CD4-positive, alpha-beta T cell treated with Interferon gamma for 1 hour (primary cell): Measurements from ENCODE around the gene RNF224.
"Not testable (repeated sequence)": the region's sequence is repeated elsewhere in the genome, so short reads cannot be mapped to it uniquely, and the experiment has no call there.

Source experiments
- DNase-seq: peaks from one replicate; pipeline ENCODE4 v3.0.0-alpha.2; 2020

The RNF224 gene

DNA sequence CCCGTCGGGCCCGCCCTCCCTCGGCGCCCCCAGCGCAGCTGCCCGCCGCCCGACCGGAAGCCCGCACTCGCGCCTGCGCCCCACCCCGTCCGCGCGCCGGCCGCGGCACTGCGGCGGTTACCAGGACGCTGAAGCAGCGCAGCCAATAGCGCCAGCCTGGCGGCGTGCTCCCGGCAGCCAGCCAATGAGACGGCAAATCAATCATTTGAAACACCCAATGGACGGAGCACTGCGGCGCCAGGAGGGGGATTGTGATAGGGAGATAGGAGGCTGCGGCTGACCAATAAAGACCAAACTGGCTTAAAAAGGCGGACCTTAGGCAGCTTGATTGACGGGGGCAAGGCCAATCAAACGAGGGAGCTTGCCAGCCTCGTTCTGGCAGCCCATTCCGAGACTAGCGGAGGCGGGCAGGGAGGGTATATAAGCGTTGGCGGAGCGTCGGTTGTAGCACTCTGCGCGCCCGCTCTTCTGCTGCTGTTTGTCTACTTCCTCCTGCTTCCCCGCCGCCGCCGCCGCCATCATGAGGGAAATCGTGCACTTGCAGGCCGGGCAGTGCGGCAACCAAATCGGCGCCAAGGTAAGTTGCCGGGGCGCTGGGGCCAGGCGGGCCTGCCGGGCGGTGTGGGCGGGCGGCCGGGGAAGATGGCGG, 13.7 kb downstream of the RNF224 start, which contains the start of gene TUBB4B:
Gene TUBB4B, plus strand, starts transcription at position 447 of the 649 bp plus-strand sequence. Its CDS starts 74 bp downstream, at position 521.
- DNase-seq: peak; percentile 100

DNA sequence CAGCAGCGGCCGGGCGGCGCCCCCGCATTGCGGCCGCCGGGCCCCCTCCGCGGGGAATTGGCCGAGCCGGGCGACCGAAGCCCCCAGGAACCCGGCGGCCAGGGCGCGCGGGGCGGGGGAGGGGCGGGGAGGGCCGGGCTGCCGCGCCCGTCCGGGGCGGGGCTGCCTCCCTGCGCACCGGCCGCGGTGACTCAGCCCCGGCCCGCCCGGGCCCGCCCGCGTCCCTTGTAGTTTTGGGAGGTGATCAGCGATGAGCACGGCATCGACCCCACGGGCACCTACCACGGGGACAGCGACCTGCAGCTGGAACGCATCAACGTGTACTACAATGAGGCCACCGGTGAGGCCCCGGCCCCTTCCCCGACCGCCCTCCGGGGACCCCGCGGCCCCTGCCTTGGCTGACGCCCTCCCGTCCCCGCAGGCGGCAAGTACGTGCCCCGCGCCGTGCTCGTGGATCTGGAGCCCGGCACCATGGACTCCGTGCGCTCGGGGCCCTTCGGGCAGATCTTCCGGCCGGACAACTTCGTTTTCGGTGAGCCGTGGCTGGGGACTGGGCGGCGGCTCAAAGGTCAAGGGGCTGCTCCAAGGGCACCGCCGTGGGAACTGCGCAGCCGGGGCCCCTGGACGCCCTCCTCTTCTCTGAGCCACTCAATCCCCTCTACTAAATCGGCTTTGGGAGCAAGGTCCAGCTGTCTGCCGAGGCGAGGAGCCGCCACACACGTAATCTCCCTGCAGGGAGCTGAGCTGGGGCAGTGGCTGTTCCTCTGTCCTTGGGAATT, 14.4 kb downstream of the RNF224 start:
- peak; percentile 59 for DNase-seq

DNA sequence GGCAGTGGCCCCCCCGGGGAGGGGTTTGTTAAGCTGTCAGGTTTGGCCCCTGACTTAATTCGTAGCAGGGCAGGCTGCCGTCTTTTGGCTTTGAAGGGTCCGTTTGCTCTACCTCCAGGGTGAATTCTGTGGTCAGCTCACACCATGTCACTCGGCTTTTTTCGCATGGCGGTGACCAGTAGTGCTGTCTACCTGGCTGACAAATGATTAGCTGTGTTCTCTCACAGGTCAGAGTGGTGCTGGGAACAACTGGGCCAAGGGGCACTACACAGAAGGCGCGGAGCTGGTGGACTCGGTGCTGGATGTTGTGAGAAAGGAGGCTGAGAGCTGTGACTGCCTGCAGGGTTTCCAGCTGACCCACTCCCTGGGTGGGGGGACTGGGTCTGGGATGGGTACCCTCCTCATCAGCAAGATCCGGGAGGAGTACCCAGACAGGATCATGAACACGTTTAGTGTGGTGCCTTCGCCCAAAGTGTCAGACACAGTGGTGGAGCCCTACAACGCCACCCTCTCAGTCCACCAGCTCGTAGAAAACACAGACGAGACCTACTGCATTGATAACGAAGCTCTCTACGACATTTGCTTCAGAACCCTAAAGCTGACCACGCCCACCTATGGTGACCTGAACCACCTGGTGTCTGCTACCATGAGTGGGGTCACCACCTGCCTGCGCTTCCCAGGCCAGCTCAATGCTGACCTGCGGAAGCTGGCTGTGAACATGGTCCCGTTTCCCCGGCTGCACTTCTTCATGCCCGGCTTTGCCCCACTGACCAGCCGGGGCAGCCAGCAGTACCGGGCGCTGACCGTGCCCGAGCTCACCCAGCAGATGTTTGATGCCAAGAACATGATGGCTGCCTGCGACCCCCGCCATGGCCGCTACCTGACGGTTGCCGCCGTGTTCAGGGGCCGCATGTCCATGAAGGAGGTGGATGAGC, 15.2 kb downstream of the RNF224 start:
- no peak for DNase-seq

DNA sequence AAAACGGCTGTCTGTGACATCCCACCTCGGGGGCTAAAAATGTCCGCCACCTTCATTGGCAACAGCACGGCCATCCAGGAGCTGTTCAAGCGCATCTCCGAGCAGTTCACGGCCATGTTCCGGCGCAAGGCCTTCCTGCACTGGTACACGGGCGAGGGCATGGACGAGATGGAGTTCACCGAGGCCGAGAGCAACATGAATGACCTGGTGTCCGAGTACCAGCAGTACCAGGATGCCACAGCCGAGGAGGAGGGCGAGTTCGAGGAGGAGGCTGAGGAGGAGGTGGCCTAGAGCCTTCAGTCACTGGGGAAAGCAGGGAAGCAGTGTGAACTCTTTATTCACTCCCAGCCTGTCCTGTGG, 15.9 kb downstream of the RNF224 start:
- not testable (repeated sequence) for DNase-seq

DNA sequence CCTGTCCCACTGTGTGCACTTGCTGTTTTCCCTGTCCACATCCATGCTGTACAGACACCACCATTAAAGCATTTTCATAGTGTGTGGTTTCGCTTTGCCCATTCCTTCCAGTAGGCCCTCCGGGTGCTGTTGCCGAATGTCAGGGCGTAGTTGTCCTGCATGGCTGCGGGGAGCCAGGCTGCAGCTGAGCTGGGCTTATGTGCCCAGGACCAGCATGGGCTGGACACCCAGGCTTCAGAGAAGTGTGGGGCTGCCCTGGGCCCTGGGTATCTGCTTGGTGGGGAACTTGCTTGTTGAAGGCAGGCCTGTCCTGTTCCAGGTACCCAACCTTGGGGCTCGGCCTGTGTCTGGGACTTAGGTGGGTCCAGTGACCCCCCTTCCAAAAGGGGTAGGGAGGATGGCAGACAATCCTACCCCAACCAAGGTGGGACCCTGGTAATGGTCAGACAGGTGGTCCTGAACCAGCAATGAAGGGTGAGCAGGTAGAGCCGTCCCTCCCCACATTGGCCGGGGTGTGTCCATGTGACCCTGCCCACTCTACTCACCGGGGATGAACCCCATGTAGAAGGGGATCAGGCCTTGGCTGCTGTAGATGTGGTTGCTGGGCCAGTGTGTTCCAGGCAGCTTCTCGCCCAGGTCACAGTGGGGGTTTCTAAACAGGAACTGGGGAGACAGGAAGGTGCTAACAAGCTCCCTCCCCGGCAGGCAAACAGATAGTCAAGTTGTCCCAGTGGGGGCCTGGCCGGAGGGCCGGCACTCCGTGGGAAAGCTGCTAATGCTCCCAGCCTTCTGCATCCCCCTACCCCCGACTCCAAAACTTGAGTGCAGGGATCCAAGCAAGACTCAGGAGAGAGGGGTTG, 16.6 kb downstream of the RNF224 start:
- DNase-seq: no peak

DNA sequence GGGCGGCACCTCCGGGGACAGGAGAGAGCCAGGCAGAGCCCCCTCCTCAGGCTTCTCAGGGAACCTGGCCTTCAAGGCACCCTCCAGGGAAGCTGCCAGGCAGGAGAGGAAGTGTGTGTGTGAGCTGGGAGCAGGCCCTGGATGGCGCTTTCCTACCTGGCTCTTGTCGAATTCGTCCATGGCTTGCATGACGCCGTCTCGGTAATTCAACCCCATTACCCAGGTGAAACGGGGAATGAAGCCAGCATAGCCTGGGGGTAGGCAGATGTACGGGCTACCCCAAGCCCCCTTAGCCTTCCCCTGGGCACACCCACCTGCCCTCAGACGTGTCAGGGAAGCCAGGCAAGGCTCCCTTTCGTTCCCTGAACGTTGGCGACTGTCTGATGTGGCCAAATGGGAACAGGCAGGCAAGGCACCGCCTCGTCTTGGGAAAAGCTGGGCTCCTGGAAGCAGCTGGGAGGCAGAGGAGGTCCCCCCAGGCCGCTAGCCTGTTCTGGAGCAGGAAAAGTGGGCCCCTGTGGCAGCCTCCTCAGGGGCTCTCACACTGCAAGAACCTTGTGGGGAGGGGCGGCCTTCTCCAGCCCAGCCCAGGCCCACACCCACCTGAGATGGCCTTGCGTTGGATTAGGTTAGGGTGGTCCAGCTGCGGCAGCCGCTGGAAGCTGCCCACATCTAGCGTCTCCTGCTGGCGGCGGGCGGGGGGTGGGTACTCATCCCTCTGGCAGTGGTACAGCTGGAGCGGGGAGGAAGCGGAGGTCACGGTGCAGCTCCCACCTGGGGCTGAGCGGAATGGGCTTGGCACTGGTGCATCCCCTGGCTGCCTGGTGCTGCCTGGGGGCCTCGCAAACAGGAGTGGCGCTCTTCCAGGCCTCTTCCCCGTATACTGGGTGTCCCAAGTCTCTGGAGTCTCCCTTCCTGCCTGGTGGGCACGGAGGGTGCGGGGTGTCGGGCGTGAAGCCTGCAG, 17.5 kb downstream of the RNF224 start:
- DNase-seq: no peak

DNA sequence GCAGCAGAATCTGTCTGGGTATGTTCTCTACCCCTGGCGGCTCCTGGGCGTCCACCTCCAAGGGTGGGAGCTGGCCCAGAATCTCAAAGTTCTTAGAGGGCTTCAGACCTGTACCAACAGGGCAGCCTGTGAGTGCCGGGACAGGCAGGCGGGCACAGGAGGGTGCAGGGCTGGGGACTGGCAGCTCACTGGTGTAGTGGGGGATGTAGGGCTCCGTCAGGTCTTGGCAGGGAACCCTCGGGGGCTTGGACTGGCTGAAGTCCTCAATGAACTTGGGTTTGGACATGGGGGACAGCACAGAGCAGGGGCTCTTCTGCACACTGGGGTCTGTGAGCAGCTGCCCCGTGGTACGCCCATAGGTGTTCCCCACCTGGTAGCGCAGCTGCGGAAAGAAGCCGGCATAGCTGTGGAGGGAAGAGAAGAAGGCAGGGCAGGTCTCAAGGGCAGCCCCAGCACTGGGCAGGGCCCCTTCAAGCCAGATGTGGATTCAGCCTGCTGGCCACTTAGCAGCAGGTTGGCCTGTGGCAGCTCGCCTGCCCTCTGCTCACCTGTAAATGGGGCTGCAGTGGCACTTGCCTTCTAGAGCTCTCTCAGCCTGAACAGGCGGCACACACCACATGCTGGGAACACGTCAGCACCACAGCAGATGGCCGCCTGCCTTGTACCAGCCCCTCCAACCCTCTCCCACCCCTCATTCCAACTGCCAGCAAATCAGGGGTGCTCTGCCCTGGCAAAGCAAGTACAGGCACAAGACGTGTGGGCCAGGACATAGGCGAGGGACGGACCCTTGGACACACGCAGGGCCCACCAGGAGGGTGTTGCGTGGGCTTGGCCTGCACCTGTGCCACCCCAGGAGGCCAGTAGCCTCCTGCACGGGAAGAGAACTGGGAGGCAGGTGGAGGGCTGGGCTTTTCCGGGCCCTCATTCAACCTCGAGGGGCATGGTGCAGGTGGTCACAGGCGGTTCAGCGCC, 18.4 kb downstream of the RNF224 start:
- no peak for DNase-seq

DNA sequence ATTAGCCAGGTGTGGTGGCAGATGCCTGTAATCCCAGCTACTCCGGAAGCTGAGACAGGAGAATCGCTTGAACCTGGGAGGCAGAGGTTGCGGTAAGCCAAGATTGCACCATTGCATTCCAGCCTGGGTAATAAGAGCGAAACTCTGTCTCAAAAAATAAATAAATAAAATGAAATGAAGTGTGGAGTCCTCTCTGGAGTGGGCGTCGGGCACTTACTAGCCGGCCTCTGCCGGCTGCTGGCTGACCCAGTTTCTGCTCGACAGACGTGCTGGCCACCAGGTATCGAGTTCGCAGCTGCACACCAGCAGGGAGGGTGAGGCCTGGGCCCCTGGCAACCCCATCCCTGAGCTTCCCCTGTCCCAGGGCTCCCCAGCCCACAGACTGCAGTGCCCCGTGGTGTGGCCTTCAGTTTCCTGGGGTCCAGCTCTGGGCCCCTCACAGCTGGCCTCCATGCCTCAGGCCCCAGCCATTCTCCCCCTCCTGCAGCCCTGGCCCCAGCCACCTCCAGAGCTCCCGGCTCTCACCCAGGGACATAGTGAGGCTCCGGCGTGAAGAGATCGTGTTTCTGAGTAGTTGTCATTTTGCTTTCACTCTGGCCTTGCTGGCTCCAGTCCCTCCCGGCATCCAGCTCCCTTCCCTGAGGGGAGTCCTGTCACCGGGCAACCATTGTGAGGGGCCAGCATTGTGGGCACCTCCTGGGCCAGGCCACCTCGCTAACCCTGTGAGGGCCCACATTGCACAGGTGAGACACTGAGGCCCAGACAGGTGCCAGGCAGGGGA, 20.0 kb downstream of the RNF224 start:
- no peak for DNase-seq

DNA sequence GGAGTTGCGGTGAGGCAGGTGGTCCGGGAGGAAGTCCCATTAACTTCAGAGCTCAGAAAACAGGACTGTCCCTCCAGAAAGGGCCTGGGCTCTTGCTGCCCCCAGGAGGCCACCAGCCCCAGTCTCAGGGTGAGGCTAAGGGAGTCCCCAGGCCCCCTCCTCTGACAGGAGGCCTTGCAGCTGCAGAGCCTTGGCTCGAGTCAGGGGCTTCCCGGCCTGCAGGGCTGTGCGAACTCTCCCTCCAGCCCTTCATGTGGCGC, 20.5 kb downstream of the RNF224 start:
- no peak for DNase-seq

DNA sequence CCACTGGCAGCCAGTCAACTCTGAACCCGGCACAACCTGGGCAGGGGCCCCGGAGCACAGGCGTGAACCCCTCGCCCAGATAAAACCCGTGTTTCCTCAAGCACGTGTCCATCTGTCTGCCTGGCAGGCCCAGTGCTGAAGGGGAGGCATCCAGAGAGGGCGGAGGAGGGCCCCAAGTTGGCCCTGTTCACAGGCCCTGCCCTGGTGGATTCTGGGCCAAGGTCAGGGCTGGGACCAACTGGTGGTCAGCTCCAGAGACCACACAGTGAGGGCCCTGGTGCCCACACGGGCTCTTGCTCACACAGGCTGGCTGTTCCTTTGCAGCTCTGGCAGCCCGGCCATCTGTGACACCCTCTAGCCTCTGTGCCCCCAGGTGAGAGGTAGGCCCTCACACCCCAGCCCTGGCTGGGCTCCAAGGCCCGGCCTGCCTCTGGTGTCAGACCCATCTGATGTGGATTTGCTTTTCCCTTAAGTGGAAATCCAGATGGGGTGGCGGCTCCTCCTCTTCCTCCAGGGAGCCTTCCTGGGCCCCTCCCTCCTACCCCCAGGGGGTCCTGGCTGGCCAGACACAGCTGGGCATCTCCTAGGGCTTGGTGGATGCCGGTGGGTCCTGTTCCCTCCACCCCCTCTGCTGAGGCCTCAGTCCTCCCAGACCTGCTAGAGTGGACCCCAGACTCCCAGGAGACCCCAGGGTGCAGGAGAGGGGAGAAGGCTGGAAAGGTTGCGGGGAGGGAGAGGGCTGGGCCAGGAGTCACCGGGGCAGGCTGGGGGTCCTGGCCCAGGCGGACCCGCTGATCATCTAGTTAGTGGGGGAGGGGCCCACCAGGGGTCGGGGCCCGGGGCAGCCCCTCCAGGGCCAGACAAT, 23.3 kb downstream of the RNF224 start:
- no peak for DNase-seq

DNA sequence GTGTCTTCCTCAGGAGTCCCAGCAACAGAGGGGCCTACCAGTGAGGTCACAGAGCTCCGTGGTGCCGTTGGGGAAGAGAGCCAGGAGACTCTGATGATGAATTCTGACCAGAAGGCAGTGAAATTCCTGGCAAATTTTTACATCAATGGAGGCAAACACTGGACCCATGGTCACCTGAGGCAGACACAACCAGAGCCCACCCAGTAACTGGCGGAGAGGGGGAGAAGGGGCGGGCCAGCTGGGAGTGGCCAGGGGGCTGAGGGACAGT, 23.8 kb downstream of the RNF224 start, which contains the start of gene STPG3:
Gene STPG3, plus strand, starts transcription at position 93 of the 268 bp plus-strand sequence. Its CDS starts 1 bp downstream, at position 94.
- no peak for DNase-seq

DNA sequence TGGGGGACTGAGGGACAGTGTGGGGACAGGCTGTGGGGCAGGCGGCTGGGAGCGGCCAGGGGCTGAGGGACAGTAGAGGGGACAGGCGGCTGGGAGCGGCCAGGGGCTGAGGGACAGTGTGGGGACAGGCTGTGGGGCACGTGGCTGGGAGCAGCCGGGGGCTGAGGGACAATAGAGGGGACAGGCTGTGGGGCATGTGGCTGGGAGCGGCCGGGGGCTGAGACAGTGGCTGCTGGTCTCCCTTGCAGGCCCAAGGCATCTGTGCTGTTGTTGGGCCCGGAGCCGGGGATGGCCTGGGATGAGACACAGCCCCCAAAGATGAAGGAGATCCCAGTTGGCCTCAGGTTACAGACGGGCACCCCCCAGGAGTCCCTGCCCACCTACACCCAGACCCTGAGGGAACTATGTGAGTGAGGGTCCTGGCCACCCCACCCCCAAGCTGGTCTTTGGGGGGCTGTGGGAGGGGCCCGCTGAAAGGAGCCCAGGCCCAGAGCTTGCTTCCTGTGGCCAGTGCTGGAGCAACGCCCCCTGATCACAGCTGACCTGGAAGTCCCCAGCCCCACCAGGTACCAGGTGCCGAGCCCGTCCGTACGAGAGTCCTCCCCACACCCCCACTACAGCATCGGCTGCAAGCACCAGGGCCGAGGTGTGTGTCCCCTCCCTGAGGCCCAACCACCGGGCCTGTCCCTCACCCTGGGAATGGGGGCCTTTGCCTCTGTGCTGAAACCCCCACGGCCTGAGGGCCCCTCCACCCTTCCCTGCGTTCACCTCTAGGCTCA, 24.4 kb downstream of the RNF224 start:
- no peak for DNase-seq

DNA sequence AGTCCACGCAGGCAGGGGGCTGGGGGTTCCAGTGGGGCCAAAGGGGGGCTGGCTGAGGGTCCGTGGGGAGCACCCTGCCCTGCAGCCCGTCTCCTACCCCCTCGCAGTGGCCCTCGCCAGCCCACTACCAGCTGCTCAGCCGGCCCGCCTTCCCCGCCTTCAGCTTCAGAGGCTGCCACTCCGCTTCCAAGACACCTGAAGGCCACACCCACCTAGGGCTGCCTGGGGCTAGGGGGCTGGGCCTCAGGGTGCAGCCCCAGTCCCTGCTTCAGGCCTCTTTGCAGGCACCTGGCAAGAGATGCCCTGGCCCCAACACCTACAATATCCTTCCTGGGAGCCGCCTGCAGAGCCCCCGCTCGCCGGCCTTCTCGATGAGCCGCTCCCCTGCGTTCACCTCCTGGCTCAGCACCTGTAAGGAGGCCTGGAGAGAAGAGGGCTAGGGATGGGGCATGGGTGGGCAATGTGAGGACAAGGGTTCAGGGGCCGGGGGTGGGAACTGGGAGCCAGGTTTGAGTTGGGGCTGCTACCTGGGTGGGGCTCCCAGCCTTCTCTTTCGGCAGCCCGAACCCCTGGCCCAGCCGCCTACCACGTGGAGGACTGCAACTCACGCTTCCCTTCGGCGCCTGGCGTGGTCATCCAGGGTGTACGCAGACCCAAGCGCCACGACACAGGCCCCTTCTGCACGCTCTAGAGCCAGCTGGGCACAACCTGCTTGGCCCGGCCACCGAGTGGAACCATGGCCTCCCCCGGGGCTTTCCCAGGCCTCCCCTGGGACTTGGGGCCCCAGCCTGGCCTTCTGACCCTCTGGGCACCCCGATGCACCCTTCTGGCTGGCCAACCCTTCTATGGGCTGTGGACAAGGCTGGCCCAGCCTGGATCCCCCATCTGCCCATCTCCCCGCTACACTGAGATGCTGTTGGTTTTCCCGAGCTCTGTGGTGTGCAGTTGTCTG, 25.5 kb downstream of the RNF224 start:
- no peak for DNase-seq

DNA sequence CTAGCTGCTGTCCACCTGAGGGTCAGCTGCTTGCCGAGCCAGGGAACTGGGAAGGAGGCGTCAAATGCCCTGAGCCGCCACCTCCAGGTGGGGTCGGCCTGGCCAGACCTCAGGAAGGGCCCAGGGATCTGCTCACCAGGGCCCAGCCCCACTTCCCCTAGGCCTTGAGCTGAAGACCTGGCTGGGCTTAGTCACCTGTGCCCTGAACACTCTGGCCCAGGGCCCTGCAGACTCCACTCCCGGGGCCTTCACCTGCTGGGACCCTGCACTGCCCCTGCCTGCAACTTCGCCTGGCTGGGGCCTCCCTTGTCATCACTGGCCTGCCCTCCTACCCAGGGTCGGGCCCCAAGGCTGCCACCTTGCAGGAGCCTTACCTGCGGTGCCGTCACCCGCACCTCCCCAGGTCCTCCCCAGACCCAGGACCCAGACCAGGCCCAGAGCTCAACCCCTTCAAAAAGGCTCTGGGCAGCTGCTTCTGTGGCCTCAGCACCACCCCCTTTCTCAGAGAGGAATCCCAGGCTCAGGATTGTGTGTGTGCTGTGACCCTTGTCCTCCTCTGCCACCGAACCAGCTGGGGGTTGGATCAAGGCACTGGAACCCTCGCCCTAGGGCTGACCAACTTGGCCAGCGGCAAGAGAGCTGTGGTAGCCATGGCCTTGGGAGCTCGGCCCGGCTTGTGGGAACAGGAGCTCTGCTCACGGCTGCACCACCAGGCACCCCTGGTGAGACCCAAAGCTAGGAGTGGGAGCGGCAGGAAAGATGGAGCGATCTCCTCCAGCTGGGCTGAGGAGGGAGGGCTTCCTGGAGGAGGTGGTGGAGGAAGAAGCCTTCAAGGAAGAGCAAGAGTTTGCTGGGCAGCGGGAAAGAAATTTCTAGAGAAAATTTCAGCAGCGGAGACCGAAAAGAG, 26.7 kb downstream of the RNF224 start:
- DNase-seq: no peak
